NCI-H69 (cell line): ENCODE results near the gene SLFN5.
"Not testable (repeated sequence)": the region's sequence is repeated elsewhere in the genome, so short reads cannot be mapped to it uniquely, and the experiment has no call there.

Experiments
- DNase-seq: peaks from one replicate; lab custom pipeline; 2025; lab: John Stamatoyannopoulos, UW

SLFN5 gene

GRCh38 chr17:35291802-35292201 is 48.9 kb downstream of the SLFN5 start:
- no peak for DNase-seq

- DNase-seq: no peak
Measured at GRCh38 chr17:35293151-35293847, 50.4 kb downstream of the SLFN5 start.

GRCh38 chr17:35294756-35295155 is 51.9 kb downstream of the SLFN5 start:
- DNase-seq: no peak

- DNase-seq: no peak
Measured at GRCh38 chr17:35295686-35296085, 52.8 kb downstream of the SLFN5 start.

DNA sequence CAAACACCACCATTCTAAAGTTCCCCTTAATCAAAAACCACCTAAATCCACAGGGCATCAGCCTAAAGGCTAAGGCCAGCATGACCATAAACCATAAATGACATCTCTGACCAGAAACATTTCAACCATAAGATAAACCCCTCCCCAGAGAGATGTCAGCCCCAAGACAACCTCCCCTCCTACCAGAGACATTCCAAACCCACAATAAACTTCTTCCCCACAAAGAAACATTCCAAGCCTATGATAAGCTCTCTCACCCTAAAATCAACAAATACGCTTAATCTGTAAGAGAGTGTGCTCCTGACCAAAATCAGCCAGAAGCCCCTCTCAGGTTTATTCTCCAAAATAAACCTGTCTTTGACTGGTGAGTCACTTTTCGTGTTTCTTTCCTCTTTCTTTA is 54.8 kb downstream of the SLFN5 start:
- no peak for DNase-seq

DNA sequence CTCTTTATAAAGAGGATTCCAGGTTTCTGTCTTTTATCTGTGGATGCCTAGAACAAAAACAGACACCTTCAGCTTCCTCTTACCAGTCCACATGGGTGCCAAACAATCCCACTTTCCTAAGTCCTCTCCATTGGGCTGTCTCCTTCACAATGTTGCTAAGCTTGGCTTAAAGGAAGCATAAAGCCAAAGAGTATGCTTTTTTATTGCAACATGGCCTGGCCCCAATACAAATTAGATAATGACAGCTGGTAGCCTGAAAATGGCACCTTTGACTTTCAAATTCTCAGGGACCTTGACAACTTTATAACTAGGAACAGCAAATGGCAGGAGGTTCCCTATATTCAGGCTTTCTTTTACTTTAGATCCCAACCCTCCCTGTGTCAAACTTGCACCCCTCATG is 55.8 kb downstream of the SLFN5 start:
- DNase-seq: no peak

- no peak for DNase-seq
Measured at GRCh38 chr17:35299135-35299534, 56.3 kb downstream of the SLFN5 start.

DNA sequence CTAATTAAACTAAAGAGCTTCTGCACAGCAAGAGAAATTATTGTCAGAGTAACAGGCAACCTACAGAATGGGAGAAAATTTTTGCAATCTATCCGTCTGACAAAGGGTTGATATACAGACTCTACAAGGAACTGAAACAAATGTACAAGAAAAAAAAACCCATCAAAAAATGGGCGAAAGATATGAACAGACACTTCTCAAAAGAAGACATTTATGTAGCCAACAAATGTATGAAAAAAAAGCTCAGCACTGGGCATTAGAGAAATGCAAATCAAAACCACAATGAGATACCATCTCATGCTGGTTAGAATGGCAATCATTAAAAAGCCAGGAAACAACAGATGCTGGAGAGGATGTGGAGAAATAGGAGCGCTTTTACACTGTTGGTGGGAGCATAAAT is 66.5 kb downstream of the SLFN5 start:
- not testable (repeated sequence) for DNase-seq

DNA sequence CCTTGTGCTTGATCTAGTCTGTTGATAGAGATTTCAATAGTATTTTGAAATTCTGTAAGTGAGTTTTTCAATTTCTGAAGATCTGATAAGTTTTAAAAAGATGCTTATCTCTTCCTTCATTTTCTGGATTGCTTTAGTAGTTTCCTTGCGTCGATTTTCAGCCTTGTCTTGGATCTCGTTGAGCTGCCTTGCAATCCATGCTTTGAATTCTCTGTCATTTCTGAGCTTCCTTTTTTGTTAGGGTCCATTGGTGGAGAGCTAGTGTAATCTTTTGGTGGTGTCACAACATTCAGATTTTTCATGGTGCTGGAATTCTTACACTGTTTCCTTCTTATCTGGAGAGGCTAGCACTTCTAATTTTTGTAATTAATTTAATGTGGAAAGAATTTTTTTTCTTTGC is 69.5 kb downstream of the SLFN5 start:
- no peak for DNase-seq

- DNase-seq: peak; percentile 59
Measured at GRCh38 chr17:35312790-35313711, 70.2 kb downstream of the SLFN5 start.

GRCh38 chr17:35313875-35314409 is 71.1 kb downstream of the SLFN5 start:
- no peak for DNase-seq

DNA sequence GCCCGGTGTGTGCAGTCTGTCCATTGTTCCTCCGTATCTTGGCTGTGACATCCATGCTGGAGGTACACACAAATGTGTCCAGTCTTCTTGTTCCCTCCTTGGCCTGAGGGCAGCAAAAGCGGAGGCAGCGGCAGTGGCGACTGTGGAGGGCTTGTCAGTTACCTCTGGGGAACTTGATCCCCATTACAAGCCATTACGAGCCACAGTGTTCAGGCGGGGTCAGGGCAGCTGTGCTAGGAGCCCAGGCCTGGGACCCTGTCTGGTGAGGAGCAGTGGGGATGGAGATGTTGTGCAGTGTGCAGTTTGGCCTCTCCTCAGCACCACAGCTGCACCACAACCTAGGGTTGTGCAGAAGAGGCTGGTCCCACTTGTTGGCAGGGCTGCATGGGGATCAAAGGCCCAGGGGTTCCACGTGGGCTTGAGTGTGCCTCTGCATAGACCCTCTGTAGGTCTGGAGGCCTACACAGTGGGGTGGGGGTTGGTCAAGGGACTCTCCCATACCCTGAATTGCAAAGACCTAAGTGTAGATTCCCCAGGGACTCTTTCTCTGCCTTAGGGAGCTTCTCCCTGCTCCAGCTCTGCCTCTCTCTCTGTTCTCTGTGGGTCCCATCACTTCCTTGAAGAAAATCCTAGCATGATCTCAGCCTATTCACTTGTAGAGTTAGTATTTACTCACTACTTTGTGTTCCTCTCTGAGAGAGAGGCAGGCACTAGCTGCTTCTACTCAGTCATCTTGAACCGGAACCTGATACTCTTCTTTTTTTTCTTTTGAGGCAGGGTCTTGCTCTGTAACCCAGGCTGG is 71.7 kb downstream of the SLFN5 start:
- no peak for DNase-seq

DNA sequence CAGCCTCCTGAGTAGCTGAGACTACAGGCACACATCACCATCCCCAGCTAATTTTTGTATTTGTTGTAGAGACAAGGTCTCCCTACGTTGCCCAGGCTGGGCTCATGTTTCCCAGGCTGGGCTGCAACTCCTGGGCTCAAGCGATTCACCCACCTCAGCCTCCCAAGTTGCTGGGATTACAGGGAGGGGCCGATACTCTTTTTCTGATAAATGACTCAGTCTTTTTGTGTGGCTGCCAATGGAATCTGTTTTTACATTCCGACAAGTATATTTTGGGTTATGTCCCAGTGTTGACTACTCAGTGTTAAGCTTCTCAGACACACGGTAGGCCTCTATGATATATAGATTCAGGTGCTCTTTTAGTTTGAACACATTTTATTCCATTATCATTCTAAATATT is 72.4 kb downstream of the SLFN5 start:
- DNase-seq: no peak

DNA sequence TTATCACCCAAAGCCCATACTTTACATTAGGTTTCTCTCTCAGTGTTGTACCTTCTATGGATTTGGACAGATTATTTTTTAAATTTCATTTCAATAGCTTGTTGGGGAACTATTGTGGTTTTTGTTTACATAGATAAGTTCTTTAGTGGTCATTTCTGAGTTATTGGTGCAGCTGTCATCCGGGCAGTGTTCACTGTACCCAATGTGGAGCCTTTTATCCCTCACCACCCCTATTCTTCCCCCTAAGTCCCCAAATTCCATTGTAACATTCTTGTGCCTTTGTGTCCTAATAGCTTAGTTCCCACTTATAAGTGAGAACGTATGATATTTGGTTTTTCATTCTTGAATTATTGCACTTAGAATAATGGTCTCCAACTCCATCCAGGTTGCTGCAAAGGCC is 73.1 kb downstream of the SLFN5 start:
- DNase-seq: no peak

DNA sequence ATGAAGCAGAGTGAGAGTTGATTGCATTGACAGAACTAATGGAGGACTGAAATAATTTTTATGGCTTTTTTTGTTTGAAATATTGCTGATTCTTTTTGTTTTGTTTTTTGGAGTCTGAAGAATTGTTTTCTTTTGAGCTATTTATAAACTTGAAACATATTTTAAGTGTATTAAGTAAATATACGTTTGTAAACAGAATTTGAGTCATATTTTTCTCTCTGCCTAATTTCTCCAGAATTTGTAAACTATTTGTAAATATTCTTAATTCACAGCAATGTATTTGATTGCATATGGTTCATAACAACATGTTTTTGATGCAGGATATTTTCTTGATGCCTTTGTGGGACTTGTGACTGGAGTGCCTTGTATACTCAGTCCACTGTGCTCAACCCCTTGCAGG is 79.9 kb downstream of the SLFN5 start:
- no peak for DNase-seq
